ENCODE results near the gene B3GAT1. TPM values are rescaled to one million over a fixed set of nuclear protein-coding genes. Genes with fewer than 3 reads are reported as not detected.

Gene B3GAT1
- total RNA-seq, 1 experiment from 2014 or later = 0.35 TPM

GRCh38 chr11:134343646-134344045 is 68.4 kb downstream of the B3GAT1 start:
- Mint-ChIP-seq H3K36me3 (ENCODE audit: insufficient read depth, unreplicated experiment) (peaks cover 5% of the 10 kb centered on the region), H3K9me3 (ENCODE audit: low read depth, unreplicated experiment) (no peaks in the 10 kb centered on the region), H3K4me1 (ENCODE audit: low read depth, unreplicated experiment) (peaks cover 10% of the 10 kb centered on the region), H3K4me3 (ENCODE audit: low read depth, unreplicated experiment) (no peak overlapping the region), H3K27ac (ENCODE audit: unreplicated experiment) (no peak overlapping the region), H3K27me3 (ENCODE audit: unreplicated experiment) (no peaks in the 10 kb centered on the region)
- no peak for DNase-seq
- no TSS peak for BruUV-seq (replicated peaks)
- CTCF ChIA-PET = no interaction called here
- no peak for TF ChIP-seq CTCF (IDR thresholded peaks at IDR 0.05; ENCODE audit: unreplicated experiment)
- intact Hi-C loops (cut with micrococcal nuclease; ENCODE audit: unreplicated experiment) = no loop called here

GRCh38 chr11:134342572-134343340 is 69.3 kb downstream of the B3GAT1 start:
- Mint-ChIP-seq H3K9me3 (ENCODE audit: low read depth, unreplicated experiment) (no peaks in the 10 kb centered on the region), H3K4me1 (ENCODE audit: low read depth, unreplicated experiment) (peaks cover 10% of the 10 kb centered on the region), H3K27me3 (ENCODE audit: unreplicated experiment) (no peaks in the 10 kb centered on the region), H3K36me3 (ENCODE audit: insufficient read depth, unreplicated experiment) (peaks cover 5% of the 10 kb centered on the region), H3K4me3 (ENCODE audit: low read depth, unreplicated experiment) (no peak overlapping the region), H3K27ac (ENCODE audit: unreplicated experiment) (no peak overlapping the region)
- no peak for DNase-seq
- no peak for TF ChIP-seq CTCF (IDR thresholded peaks at IDR 0.05; ENCODE audit: unreplicated experiment)
- CTCF ChIA-PET = no interaction called here
- intact Hi-C loops (cut with micrococcal nuclease; ENCODE audit: unreplicated experiment) = no loop called here
- BruUV-seq (replicated peaks) = no TSS peak

GRCh38 chr11:134341805-134342571 is 70.1 kb downstream of the B3GAT1 start:
- intact Hi-C loops (cut with micrococcal nuclease; ENCODE audit: unreplicated experiment) = no loop called here
- CTCF ChIA-PET = no interaction called here

More at GRCh38 chr11:134341805-134342571, 70.1 kb downstream of the B3GAT1 start:
- Mint-ChIP-seq H3K9me3 (ENCODE audit: low read depth, unreplicated experiment) (no peaks in the 10 kb centered on the region), H3K27ac (ENCODE audit: unreplicated experiment) (no peak overlapping the region), H3K4me3 (ENCODE audit: low read depth, unreplicated experiment) (no peak overlapping the region), H3K4me1 (ENCODE audit: low read depth, unreplicated experiment) (peaks cover 10% of the 10 kb centered on the region), H3K36me3 (ENCODE audit: insufficient read depth, unreplicated experiment) (peaks cover 5% of the 10 kb centered on the region), H3K27me3 (ENCODE audit: unreplicated experiment) (no peaks in the 10 kb centered on the region)
- DNase-seq = no peak
- BruUV-seq (replicated peaks) = no TSS peak
- TF ChIP-seq CTCF (IDR thresholded peaks at IDR 0.05; ENCODE audit: unreplicated experiment) = no peak
